A549 (cell line): ENCODE measurements around the gene SANBR.

ENCODE experiments used
- CTCF ChIP-seq: fragments of >200 bp; sonication (Bioruptor Twin); formaldehyde crosslinking; IDR thresholded peaks from 3 replicates; pipeline ENCODE4 v1.5.1; 2016
- HEYL ChIP-seq: fragments of 250-450 bp; sonication (Bioruptor Pico); IDR thresholded peaks from 2 replicates; pipeline ENCODE4 v1.8.0; 2021; ENCODE audit warnings: mild to moderate bottlenecking, moderate library complexity
- MAZ ChIP-seq: fragments of 150-350 bp; IDR thresholded peaks from 2 replicates; pipeline ENCODE4 v1.6.1; 2014; ENCODE audit warnings: antibody characterized with exemption, low read depth, low read length, borderline replicate concordance
- POLR2A ChIP-seq: IDR thresholded peaks from 2 replicates; pipeline ENCODE4 v1.6.1; 2012; ENCODE audit warnings: mild to moderate bottlenecking, low read length
- RAD21 ChIP-seq, 2 experiments: fragments of >200 bp in 1 of 2; sonication (Bioruptor Twin) in 1 of 2; formaldehyde crosslinking in 1 of 2; IDR thresholded peaks in 1 of 2; conservative IDR thresholded peaks in 1 of 2; 2 replicates in 1 of 2; 3 replicates in 1 of 2; pipeline ENCODE4 v1.6.1; 2012 to 2018; ENCODE audit warnings: inconsistent platforms in 1 of 2
- RFX5 ChIP-seq: fragments of 450-650 bp; IDR thresholded peaks from 2 replicates; pipeline ENCODE4 v1.7.1; 2014; ENCODE audit warnings: antibody characterized with exemption, mild to moderate bottlenecking, moderate library complexity
- SMC3 ChIP-seq: fragments of >200 bp; sonication (Bioruptor Twin); formaldehyde crosslinking; IDR thresholded peaks from 3 replicates; pipeline ENCODE4 v1.6.1; 2018; ENCODE audit warnings: inconsistent platforms
- USF2 ChIP-seq: fragments of 450-650 bp; IDR thresholded peaks from 2 replicates; pipeline ENCODE4 v1.6.1; 2014; ENCODE audit warnings: antibody characterized with exemption

GRCh38 chr2:61074100-61074499, 8.4 kb downstream of the SANBR start:
- no peak for TF ChIP-seq SMC3
- no peak for TF ChIP-seq CTCF
- TF ChIP-seq RAD21 (conservative IDR thresholded peaks at IDR 0.05 in 1 of 2, IDR thresholded peaks at IDR 0.05 in 1 of 2): no peak
- no peak for TF ChIP-seq POLR2A
- no peak for TF ChIP-seq HEYL (CRISPR knock-in tag)
- no peak for TF ChIP-seq USF2
- no peak for TF ChIP-seq MAZ
- TF ChIP-seq RFX5: no peak
